ENCODE results near the gene TIMM10.

DNA sequence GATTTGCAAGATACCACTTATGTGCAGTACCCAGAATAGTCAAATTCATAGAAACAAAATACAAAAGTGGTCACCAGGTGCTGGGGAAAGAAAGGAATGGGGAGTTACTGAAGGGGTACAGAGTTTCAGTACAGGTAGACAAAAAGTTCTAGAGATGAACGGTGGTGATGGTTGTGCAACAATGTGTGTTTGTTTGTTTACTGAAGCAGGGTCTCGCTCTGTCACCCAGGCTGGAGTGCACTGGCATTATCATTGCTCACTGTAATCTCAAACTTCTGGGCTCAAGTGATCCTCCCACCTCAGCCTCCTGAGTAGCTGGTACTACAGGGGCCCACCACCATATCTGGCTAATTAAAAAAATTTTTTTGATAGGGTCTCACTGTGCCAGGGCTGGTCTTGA is 24.8 kb upstream of the TIMM10 start:
- TF ChIP-seq, protein P1, sequence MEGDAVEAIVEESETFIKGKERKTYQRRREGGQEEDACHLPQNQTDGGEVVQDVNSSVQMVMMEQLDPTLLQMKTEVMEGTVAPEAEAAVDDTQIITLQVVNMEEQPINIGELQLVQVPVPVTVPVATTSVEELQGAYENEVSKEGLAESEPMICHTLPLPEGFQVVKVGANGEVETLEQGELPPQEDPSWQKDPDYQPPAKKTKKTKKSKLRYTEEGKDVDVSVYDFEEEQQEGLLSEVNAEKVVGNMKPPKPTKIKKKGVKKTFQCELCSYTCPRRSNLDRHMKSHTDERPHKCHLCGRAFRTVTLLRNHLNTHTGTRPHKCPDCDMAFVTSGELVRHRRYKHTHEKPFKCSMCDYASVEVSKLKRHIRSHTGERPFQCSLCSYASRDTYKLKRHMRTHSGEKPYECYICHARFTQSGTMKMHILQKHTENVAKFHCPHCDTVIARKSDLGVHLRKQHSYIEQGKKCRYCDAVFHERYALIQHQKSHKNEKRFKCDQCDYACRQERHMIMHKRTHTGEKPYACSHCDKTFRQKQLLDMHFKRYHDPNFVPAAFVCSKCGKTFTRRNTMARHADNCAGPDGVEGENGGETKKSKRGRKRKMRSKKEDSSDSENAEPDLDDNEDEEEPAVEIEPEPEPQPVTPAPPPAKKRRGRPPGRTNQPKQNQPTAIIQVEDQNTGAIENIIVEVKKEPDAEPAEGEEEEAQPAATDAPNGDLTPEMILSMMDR (conservative IDR thresholded peaks at IDR 0.05 in 1 of 2, IDR thresholded peaks at IDR 0.05 in 1 of 2; ENCODE audit: low read depth in 1 of 2, low read length in 2 of 2) = no peak
- no peak for TF ChIP-seq EZH2 (IDR thresholded peaks at IDR 0.05; ENCODE audit: low read length, missing control alignments)

All from fibroblast of lung (primary cell).